GM21723 (cell line): Measurements from ENCODE around the gene CFAP57.

Experiments
- ATAC-seq: cut with Tn5 transposase; IDR thresholded peaks from one replicate; pipeline ENCODE4 v1.9.1; 2021; ENCODE audit warnings: mild to moderate bottlenecking, moderate library complexity; ENCODE audit not compliant: unreplicated experiment

CFAP57 gene

DNA sequence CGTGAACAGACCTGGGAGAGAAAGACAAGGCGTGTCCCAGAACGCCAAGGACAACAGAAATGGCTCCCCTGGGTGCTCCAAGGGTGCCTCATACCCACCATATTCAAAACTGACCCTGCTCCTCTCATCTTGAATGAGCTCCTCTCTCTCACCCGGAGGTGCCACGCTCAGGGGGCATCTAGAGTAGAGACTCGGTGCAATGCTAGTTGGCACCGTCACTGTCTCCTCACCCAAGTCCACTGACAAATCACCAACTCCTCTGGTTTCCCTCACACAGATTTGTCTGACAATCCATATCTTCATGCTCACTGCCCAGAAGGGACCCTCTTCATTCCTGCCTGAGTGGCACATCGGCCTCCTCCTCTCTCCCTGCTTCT is 102.7 kb downstream of the CFAP57 start:
- no peak for ATAC-seq

DNA sequence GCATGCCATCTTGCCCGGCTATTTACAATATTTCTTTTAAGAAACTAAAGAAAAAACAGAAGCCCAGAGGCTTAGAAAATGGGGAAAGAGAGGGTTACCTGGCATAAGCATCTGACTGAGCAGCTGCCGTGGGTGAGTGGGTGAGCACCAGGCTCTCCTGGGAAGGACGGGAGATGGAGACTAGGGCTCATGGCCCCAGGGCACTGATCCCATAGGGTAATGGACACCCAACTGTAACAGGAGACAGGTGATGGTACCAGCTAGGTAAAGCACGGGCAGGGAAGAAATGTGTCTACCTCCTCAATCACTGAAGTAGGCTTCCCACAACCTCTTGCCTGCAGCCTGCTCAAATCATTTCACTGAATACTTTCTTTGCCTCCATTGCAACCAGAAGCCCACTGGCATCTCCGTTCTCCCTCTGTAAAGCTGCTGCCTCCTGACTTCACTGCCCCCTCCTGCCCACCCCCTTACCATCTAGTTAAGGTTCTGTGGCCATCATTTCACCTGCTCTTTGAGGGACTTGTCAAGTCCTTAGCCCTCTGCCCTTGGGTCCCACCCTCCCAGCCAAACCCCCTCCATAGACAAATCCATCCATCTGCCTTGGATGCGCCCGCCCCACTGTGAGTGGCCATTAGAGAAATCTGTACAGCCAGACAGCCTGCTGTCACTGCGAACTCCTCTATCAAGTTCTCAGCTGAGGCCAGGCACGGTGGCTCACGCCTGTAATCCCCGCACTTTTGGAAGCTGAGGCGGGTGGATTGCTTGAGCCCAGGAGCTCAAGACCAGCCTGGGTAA is 103.9 kb downstream of the CFAP57 start:
- ATAC-seq, result no peak

- ATAC-seq, result no peak
Observed at GRCh38 chr1:43276673-43277072, 104.5 kb downstream of the CFAP57 start.

DNA sequence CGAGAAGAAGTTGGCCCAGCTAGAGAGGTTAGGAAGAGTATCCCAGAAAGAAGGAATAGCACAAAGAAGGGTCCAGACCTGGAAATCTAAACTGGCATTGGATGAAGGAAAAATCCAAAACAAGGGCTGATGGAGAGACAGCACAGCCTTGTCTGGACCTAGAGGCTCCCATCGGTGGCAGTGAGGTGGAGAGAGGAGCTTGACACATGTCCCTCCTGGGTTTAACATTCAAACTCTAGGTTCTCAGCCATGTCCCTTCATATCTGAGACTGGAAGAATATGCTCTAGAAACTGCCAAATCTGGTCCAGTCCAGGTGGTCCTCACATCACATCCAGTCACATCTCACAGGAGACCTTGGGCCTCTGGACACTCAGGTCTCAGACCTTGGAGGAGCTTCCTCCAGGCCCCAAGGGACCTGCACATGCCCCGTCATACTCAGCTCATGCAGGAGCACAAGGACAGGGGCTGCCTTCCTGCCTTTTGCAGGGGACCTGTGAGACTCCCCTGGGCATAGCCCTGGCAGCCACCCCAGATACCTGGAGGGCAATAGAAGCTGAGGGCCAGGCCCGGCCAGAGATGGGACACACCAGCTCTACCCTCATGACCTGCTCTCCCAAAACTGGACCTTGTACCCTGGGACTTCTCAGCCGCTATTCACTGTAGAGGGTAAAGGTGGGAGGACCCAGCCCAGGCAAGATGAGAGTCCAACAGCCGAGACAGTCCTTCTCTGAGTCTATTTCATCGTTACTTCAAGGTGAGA is 105.2 kb downstream of the CFAP57 start:
- no peak for ATAC-seq

- ATAC-seq, result no peak
Observed at GRCh38 chr1:43279161-43279560, 107.0 kb downstream of the CFAP57 start.

- ATAC-seq, result no peak
Observed at GRCh38 chr1:43279666-43280065, 107.5 kb downstream of the CFAP57 start.

- ATAC-seq, result no peak
Observed at GRCh38 chr1:43280692-43281091, 108.6 kb downstream of the CFAP57 start.

GRCh38 chr1:43282220-43283195 is 110.4 kb downstream of the CFAP57 start:
- no peak for ATAC-seq

DNA sequence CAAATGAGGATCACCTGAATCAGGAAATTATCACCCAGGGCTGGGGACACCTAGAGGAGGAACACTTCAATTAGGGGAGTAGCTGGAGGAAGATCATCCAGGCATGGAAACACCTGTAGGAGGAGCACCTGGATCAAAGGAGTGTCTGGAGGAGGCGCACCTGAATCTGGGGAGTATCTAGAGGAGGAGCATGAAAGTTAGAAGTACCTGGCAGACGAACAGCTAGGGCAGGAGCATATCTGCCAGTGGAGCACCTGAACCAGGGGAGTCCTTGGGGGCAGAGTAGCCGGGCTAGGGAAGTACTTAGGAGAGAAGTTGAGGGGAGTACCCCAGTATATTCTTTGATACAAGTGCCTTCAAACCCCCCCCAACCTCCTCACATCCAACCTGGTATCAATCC is 111.9 kb downstream of the CFAP57 start:
- ATAC-seq, result no peak

DNA sequence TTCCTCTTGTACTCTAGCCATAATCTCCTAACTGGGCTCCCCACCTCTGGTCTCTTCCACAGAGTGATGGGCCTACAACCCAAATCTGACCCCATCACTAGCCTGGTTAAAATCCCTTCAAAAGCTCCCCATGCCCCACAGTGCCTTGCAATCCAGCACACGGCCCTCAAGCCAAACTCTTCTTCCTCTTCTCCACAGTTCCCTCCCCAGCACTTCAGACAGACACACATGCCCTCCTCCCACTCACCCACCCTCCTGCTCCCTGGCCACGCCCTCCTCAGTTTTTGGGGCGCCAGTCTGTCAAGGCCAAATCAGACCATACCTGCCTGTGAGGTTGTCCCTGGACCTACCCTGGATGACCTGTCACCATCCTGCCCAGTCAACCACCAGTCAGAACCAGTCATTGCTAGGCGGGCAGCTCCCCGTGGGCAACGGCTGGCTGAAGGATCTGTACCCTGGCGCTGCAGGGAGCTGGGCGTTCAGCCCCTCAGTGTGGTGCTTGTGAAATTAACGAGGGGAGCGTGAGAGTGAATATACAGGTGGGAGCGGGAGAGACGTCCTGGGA is 112.5 kb downstream of the CFAP57 start:
- ATAC-seq, result no peak

GRCh38 chr1:43285269-43285990 is 113.3 kb downstream of the CFAP57 start, which contains the start of gene C1orf210:
Gene C1orf210, minus strand, starts transcription at chr1:43285581. Its CDS starts 2,311 bp downstream, at chr1:43283270.
- ATAC-seq, result no peak

- ATAC-seq, result no peak
Observed at GRCh38 chr1:43286115-43286514, 114.0 kb downstream of the CFAP57 start.

GRCh38 chr1:43286533-43286932 is 114.4 kb downstream of the CFAP57 start:
- ATAC-seq, result no peak

DNA sequence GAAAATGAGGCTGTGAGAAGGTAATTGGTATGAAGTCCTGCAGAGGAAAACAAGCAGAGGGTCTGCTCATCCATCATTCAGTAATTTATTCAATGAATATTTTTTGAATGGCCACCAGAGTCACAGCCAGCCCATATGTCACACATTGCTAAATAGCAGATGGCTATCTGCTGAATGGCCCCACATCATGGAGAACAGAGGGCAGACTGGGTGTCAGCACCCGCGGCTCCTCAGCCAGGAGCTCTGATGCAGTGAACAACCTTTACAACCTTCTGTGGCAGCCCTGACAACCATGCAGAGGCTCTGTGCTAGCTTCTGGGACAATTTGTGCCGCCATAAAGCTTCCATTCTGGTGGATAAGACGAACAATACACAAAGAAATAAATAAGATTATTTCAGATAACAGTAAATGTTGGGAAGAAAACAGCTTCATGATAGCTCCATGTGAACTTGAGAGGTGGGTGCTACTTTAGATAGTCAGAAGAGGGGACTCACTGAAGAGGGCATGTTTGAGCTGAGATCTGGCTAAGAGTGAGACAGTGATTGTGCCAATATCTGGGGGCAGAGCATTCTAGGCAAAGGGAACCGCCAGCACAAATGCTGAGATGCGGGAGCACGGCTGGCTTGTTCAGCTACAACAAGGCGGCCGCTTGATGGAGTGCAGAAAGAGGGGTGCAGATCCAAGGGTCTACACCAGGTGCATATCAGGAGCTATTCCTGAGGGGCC is 116.1 kb downstream of the CFAP57 start:
- no peak for ATAC-seq

DNA sequence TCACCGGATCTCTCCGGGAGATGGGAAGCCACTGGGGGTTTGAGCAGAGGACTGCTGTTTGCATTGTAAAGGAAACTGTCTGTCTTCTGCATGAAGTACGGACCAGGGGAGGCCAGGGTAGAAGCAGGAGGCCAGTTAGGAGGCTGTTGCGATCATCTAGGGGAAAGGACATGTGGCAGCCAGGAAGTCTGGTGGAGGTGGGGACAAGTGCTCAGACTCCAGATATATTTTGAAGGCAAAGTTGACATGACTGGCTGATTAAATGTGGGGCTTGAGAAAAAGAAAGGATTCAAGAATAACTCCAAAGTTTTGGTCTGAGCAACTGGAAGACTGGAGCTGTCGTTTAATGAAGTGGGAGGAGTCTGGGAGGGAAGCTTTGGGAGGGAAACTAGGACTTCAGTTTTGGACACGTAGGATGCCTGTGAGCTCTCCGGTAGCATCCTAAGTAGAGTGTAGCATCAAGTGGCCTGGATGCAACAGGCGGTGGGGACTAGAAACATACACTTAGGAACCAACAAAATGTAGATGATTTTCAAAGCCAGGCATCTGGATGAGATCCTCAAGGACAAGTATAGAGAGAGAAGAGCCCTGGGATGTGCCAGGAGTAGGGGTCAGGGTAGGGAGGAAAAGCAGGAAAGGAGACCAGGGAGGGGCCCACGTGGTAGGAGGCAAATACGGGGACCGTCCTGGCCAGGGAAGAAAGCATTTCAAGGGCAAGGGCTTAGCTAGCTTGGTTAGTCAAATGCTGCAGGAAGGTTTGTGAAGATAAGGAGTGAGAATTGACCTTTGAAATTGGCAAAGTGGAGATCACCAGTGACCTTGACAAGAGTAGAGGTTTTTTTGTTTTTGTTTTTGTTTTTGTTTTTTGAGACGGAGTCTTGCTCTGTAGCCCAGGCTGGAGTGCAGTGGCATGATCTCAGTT is 116.9 kb downstream of the CFAP57 start:
- ATAC-seq, result no peak

GRCh38 chr1:43292216-43292615 is 120.1 kb downstream of the CFAP57 start:
- ATAC-seq, result no peak

GRCh38 chr1:43292679-43293078 is 120.5 kb downstream of the CFAP57 start:
- ATAC-seq, result no peak

DNA sequence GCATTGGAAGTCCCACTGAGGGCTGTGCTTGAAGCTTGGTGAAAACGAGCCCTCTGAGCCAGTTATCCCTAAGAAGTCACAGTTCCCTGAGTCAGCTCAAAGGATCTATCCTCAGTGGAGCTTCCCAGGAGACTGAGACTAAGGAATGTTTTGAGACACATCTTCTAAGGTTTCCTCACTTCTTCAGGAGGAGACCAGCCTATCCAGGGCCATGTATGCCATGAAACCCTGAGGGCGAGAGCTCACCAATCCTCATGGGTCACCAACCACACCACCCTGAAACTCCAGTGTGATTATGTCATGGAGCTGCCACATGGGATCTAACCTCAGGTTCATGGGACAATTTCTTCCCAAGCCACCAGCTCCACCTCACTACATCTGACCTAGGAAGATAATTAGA is 121.0 kb downstream of the CFAP57 start:
- ATAC-seq, result no peak
